MCF 10A (cell line): ENCODE results near the gene RPS6KA4. TPM values are rescaled to one million over a fixed set of nuclear protein-coding genes. Genes with fewer than 3 reads are reported as not detected.

Source experiments
- BruUV-seq: library from RNA; stranded (reverse); fragments of 400-500 nt; replicated peaks from 2 replicates; lab custom pipeline; 2021; lab: Mats Ljungman, UMichigan
- CTCF ChIA-PET: fragments of 300-600 bp; sonication (Branson Sonifier 250); formaldehyde crosslinking; extraction: SDS; loops from one replicate; lab custom pipeline; 2021; ENCODE audit warnings: antibody characterized with exemption, inconsistent platforms; lab: Yijun Ruan, JAX
- POLR2A ChIA-PET: fragments of 300-600, 350-650 bp; sonication (Branson Sonifier 250); formaldehyde crosslinking; extraction: SDS; loops from one replicate; lab custom pipeline; 2020; ENCODE audit warnings: antibody characterized with exemption, inconsistent platforms; lab: Yijun Ruan, JAX
- DNase-seq: peaks from one replicate; pipeline ENCODE4 v3.0.0-alpha.2; 2018; ENCODE audit not compliant: unreplicated experiment
- H3K27ac Mint-ChIP-seq: one replicate; pipeline ENCODE4 v1.8.0; 2022; ENCODE audit warnings: mild to moderate bottlenecking, low read depth, mixed read lengths; ENCODE audit not compliant: unreplicated experiment
- H3K27me3 Mint-ChIP-seq: one replicate; pipeline ENCODE4 v1.8.0; 2022; ENCODE audit warnings: mixed read lengths; ENCODE audit not compliant: insufficient read depth, unreplicated experiment
- H3K36me3 Mint-ChIP-seq: one replicate; pipeline ENCODE4 v1.8.0; 2022; ENCODE audit warnings: mild to moderate bottlenecking, moderate library complexity, mixed read lengths; ENCODE audit not compliant: insufficient read depth, unreplicated experiment
- H3K4me1 Mint-ChIP-seq: one replicate; pipeline ENCODE4 v1.8.0; 2022; ENCODE audit warnings: mixed read lengths; ENCODE audit not compliant: insufficient read depth, unreplicated experiment
- H3K4me3 Mint-ChIP-seq: one replicate; pipeline ENCODE4 v1.8.0; 2022; ENCODE audit warnings: mild to moderate bottlenecking, moderate library complexity, mixed read lengths; ENCODE audit not compliant: unreplicated experiment
- H3K9me3 Mint-ChIP-seq: one replicate; pipeline ENCODE4 v1.8.0; 2022; ENCODE audit warnings: mixed read lengths; ENCODE audit not compliant: unreplicated experiment
- CTCF ChIP-seq: fragments of 200-600 bp; IDR thresholded peaks from one replicate; pipeline ENCODE4 v1.8.0; 2022; ENCODE audit warnings: antibody characterized with exemption, mild to moderate bottlenecking; ENCODE audit not compliant: unreplicated experiment
- intact Hi-C: fragments of 100-400 bp; cut with micrococcal nuclease; formaldehyde crosslinking; loops from 2 replicates; pipeline ENCODE4 v1.14.1; 2022
- total RNA-seq: library from RNA; stranded (reverse); gene quantifications from 2 replicates; pipeline ENCODE4 v1.2.3, GENCODE V29; 2022

RPS6KA4 gene
- total RNA-seq, 1 experiment from 2014 or later = 42.5 TPM

GRCh38 chr11:64403106-64403505 lies 44.1 kb downstream of the RPS6KA4 start:
- BruUV-seq = no TSS peak
- peaks cover 26% of the 10 kb centered on the region for H3K27me3 Mint-ChIP-seq
- ChIA-PET CTCF (interaction anchor here (0.6 kb wide), 2 partner anchors 55 to 186 kb away, joined by 3 to 4 read pairs; no protein-coding TSS in a partner anchor), POLR2A (no interaction called here)
- peaks cover 6% of the 10 kb centered on the region for H3K36me3 Mint-ChIP-seq
- DNase-seq = no peak
- intact Hi-C loops = no loop called here
- no peak overlapping the region for H3K27ac Mint-ChIP-seq
- TF ChIP-seq CTCF = no peak
- H3K4me3 Mint-ChIP-seq = no peak overlapping the region
- H3K4me1 Mint-ChIP-seq = peaks cover 5% of the 10 kb centered on the region
- H3K9me3 Mint-ChIP-seq = no peaks in the 10 kb centered on the region

DNA sequence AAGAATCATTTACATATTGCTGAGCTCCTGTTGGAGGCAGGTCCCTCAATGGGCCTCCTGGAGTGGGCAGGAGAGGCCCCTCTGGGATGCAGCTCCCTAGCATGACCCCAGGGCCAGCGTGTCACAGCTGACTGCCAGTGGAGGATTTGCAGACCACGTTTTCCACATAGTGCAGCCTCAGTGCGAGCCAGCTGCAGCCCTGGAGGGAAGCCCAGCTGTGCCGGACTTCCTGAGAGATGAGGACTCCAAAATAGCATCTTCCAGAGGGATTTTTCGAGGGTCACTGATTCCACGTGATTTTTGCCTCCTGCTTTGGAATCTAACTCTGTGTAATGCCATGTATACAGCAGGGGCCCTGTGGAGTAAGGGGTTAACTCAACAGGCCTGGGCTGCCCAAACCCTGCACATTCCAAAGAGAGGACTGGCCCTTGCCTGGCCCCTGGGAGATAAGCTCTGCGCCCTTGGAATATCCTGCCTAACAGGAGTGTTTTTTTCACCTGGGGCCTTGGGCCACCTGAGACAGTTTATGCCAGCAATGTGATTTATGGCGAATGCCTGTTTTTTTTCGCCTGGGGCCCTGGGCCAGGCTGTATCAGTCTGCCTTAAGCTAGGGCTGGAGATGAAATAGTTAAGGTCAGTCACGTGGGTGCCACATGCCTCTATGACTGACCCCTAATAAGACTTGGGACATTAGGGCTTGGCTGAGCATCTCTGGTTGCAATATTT lies 47.4 kb downstream of the RPS6KA4 start:
- DNase-seq = no peak
- intact Hi-C loops = no loop called here
- H3K27ac Mint-ChIP-seq = no peak overlapping the region
- no peaks in the 10 kb centered on the region for H3K9me3 Mint-ChIP-seq
- H3K36me3 Mint-ChIP-seq = no peaks in the 10 kb centered on the region
- ChIA-PET CTCF (interaction anchor here (0.6 kb wide), 2 partner anchors 282 to 312 kb away, joined by 3 read pairs; no protein-coding TSS in a partner anchor), POLR2A (interaction anchor here (0.6 to 0.7 kb wide), 3 partner anchors 38 to 327 kb away, joined by 3 read pairs; partner anchors contain the start of gene PRDX5)
- H3K4me1 Mint-ChIP-seq = no peaks in the 10 kb centered on the region
- no peak overlapping the region for H3K4me3 Mint-ChIP-seq
- peaks cover 34% of the 10 kb centered on the region for H3K27me3 Mint-ChIP-seq
- BruUV-seq = no TSS peak
- TF ChIP-seq CTCF = no peak

- POLR2A ChIA-PET = interaction anchor here (0.7 to 1.2 kb wide), 2 partner anchors 15 to 90 kb away, joined by 3 read pairs; partner anchors contain the start of gene PRDX5
- no peak for DNase-seq
- H3K27me3 Mint-ChIP-seq = peaks cover 40% of the 10 kb centered on the region
- BruUV-seq = no TSS peak
- H3K9me3 Mint-ChIP-seq = no peaks in the 10 kb centered on the region
- H3K36me3 Mint-ChIP-seq = no peaks in the 10 kb centered on the region
- CTCF ChIA-PET = interaction anchor here (1.0 kb wide), 1 partner anchor 13 kb away, joined by 3 read pairs; no protein-coding TSS in a partner anchor
- no peak overlapping the region for H3K4me3 Mint-ChIP-seq
- no peak for TF ChIP-seq CTCF
- H3K4me1 Mint-ChIP-seq = no peaks in the 10 kb centered on the region
- no peak overlapping the region for H3K27ac Mint-ChIP-seq
- intact Hi-C loops = no loop called here
These were observed 48.3 kb downstream of the RPS6KA4 start for GRCh38 chr11:64407221-64407620.

DNA sequence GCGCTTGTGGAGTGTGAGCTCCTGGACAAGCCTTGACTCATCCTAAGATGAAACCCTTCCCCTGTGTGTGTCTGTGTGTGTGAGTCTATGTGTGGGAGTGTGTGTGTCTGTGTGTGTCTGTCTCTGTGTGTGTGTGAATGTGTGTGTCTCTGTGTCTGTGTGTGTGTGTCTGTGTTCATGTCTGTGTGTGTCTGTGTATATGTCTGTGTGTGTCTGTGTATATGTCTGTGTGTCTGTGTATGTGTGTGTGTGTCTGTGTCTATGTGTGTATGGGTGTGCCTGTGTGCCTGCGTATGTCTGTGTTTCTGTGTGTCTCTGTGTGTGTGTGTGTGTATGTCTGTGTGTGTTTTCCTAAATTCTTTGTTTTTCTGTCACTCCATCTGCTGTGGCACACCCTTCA lies 48.7 kb downstream of the RPS6KA4 start:
- peaks cover 36% of the 10 kb centered on the region for H3K27me3 Mint-ChIP-seq
- intact Hi-C loops = no loop called here
- no peaks in the 10 kb centered on the region for H3K4me1 Mint-ChIP-seq
- DNase-seq = no peak
- BruUV-seq = no TSS peak
- no peak for TF ChIP-seq CTCF
- no peaks in the 10 kb centered on the region for H3K36me3 Mint-ChIP-seq
- ChIA-PET CTCF (interaction anchor here (1.0 kb wide), 1 partner anchor 12 kb away, joined by 3 read pairs; no protein-coding TSS in a partner anchor), POLR2A (interaction anchor here (1.2 kb wide), 1 partner anchor 15 kb away, joined by 3 read pairs; no protein-coding TSS in a partner anchor)
- H3K4me3 Mint-ChIP-seq = no peak overlapping the region
- no peaks in the 10 kb centered on the region for H3K9me3 Mint-ChIP-seq
- H3K27ac Mint-ChIP-seq = no peak overlapping the region
